Tibial nerve (tissue), 3 donors: Measurements from ENCODE around the gene ATG10.

Source experiments
- CTCF ChIP-seq, 5 experiments: fragments of 200-600 bp in 3 of 5; fragments of 450-650 bp in 2 of 5; sonication (generic) in 3 of 5; IDR thresholded peaks; one replicate each; pipeline ENCODE4 v1.5.1; 2016 to 2019; ENCODE audit warnings: antibody characterized with exemption in 5 of 5, mild to moderate bottlenecking in 3 of 5, moderate library complexity in 2 of 5
- POLR2A ChIP-seq, 2 donors: fragments of 450-650 bp; IDR thresholded peaks; one replicate each; pipeline ENCODE4 v1.6.1; 2017; ENCODE audit warnings: antibody characterized with exemption in 2 of 2, mild to moderate bottlenecking in 2 of 2, moderate library complexity in 2 of 2

DNA sequence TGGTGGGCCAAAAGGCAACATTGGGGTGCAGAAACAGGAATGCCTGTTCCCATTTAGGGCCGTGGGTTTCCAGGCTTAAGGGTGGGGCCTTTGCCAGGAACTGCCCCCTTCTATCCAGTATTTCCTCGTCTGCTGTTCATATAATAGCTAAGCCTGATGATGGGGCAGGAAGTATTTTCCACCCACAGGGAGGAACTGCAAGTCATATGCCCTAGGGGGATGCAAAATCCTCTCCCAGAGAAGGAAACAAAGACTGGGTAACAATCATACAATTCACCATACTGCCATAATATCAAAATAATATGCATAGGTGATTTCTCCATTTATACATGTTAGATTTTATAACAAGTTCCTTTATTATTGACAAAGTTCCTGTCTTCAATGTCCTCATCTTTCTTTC is 326.8 kb downstream of the ATG10 start:
- no peak for TF ChIP-seq CTCF (IDR thresholded peaks at IDR 0.05)
- TF ChIP-seq POLR2A (IDR thresholded peaks at IDR 0.05) = no peak
